ENCODE measurements around the gene TNFAIP3.

DNA sequence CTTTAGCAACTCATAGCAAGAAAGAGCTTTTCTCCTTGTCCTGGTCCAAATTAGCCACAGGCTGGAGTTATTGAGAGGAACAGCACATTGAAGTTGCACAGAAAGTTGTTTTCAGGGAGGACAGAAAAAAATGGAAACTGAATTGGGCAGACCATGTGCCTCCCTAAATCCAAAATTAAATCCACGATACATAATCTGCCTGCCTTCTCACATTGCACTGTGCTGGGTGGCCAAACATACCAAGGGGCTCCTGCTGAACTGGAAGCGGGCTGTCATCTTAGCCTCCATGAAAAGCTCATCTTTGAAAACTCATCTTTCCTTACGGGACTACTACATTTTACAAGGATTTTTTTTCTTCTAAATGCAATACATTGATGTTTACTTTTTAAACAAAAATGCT, 59.9 kb downstream of the TNFAIP3 start:
- TF ChIP-seq, protein P1, sequence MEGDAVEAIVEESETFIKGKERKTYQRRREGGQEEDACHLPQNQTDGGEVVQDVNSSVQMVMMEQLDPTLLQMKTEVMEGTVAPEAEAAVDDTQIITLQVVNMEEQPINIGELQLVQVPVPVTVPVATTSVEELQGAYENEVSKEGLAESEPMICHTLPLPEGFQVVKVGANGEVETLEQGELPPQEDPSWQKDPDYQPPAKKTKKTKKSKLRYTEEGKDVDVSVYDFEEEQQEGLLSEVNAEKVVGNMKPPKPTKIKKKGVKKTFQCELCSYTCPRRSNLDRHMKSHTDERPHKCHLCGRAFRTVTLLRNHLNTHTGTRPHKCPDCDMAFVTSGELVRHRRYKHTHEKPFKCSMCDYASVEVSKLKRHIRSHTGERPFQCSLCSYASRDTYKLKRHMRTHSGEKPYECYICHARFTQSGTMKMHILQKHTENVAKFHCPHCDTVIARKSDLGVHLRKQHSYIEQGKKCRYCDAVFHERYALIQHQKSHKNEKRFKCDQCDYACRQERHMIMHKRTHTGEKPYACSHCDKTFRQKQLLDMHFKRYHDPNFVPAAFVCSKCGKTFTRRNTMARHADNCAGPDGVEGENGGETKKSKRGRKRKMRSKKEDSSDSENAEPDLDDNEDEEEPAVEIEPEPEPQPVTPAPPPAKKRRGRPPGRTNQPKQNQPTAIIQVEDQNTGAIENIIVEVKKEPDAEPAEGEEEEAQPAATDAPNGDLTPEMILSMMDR (IDR thresholded peaks at IDR 0.05; ENCODE audit: insufficient read depth, low read depth, low read length), result no peak
- TF ChIP-seq EZH2 (IDR thresholded peaks at IDR 0.05; ENCODE audit: insufficient read depth, low read length), result no peak

Data from astrocyte (in vitro differentiated cells and primary cell).